Lower leg skin (tissue), 3 donors: Measurements from ENCODE around the gene RNF13.

ENCODE experiments used
- POLR2A ChIP-seq, 2 donors: fragments of 450-650 bp; IDR thresholded peaks; one replicate each; pipeline ENCODE4 v1.6.1; 2016 to 2017; ENCODE audit warnings: antibody characterized with exemption in 2 of 2, mild to moderate bottlenecking in 1 of 2, moderate library complexity in 1 of 2
- TF ChIP-seq, protein P1 (sequence below), 3 donors: fragments of 450-650 bp; IDR thresholded peaks; one replicate each; pipeline ENCODE4 v1.5.1; 2016; ENCODE audit warnings: antibody characterized with exemption in 3 of 3, mild to moderate bottlenecking in 3 of 3, moderate library complexity in 2 of 3

DNA sequence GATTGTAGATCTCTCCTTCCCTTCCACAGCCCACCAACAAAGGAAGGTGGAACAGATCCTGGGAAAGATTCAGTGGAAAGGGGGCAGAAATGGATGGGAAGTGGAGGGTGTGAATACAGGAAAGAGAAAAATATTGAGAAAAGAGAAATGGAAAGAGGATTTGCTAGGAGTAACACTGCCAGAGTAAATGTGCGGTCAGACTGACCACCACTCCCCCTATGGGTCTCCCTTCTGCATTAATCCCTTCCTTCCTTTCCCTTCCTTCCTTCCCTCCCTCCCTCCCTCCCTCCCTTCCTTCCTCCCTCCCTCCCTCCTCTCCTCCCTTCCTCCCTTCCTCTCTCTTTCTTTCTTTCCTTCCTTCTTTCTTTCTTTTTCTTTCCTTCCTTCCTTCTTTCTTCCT is 48.7 kb upstream of the RNF13 start:
- TF ChIP-seq, protein P1, sequence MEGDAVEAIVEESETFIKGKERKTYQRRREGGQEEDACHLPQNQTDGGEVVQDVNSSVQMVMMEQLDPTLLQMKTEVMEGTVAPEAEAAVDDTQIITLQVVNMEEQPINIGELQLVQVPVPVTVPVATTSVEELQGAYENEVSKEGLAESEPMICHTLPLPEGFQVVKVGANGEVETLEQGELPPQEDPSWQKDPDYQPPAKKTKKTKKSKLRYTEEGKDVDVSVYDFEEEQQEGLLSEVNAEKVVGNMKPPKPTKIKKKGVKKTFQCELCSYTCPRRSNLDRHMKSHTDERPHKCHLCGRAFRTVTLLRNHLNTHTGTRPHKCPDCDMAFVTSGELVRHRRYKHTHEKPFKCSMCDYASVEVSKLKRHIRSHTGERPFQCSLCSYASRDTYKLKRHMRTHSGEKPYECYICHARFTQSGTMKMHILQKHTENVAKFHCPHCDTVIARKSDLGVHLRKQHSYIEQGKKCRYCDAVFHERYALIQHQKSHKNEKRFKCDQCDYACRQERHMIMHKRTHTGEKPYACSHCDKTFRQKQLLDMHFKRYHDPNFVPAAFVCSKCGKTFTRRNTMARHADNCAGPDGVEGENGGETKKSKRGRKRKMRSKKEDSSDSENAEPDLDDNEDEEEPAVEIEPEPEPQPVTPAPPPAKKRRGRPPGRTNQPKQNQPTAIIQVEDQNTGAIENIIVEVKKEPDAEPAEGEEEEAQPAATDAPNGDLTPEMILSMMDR (IDR thresholded peaks at IDR 0.05), result no peak
- no peak for TF ChIP-seq POLR2A (IDR thresholded peaks at IDR 0.05)
